Upper lobe of left lung (tissue), 4 donors: ENCODE measurements around the gene PLG.

Experiments
- EP300 ChIP-seq, 4 donors: sonication (generic); formaldehyde crosslinking; IDR thresholded peaks; one replicate each; pipeline ENCODE4 v1.5.1; 2017; ENCODE audit warnings: antibody characterized with exemption in 4 of 4, control low read depth in 2 of 4
- POLR2A ChIP-seq, 4 donors: fragments of 450-650 bp; IDR thresholded peaks; one replicate each; pipeline ENCODE4 v1.5.1; 2016 to 2017; ENCODE audit warnings: antibody characterized with exemption in 4 of 4, mild to moderate bottlenecking in 2 of 4
- TF ChIP-seq, protein P1 (sequence below), 6 experiments: fragments of 450-650 bp in 4 of 6; fragments of 200-600 bp in 2 of 6; sonication (generic) in 2 of 6; IDR thresholded peaks; one replicate each; pipeline ENCODE4 v1.5.1; 2016 to 2019; ENCODE audit warnings: antibody characterized with exemption in 6 of 6

DNA sequence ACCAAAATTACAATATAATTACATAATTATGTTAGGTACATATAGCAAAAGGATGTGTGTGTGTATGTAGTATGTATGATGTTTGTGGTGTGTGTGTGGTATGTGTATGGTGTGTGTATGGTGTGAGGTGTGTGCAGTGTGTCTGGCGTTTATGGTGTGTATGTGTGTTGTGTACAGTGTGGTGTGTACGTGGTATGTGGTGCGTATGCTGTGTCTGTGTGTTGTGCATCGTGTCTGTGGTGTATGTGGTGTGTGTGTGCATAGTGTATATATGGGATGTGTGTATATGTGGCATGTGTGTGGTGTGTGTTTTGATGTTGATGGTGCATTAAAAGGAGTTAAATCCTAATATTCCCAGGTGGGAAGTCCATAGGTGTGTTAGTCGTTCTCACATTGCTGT lies 62.8 kb downstream of the PLG start:
- TF ChIP-seq, protein P1, sequence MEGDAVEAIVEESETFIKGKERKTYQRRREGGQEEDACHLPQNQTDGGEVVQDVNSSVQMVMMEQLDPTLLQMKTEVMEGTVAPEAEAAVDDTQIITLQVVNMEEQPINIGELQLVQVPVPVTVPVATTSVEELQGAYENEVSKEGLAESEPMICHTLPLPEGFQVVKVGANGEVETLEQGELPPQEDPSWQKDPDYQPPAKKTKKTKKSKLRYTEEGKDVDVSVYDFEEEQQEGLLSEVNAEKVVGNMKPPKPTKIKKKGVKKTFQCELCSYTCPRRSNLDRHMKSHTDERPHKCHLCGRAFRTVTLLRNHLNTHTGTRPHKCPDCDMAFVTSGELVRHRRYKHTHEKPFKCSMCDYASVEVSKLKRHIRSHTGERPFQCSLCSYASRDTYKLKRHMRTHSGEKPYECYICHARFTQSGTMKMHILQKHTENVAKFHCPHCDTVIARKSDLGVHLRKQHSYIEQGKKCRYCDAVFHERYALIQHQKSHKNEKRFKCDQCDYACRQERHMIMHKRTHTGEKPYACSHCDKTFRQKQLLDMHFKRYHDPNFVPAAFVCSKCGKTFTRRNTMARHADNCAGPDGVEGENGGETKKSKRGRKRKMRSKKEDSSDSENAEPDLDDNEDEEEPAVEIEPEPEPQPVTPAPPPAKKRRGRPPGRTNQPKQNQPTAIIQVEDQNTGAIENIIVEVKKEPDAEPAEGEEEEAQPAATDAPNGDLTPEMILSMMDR (IDR thresholded peaks at IDR 0.05), result no peak
- TF ChIP-seq EP300 (IDR thresholded peaks at IDR 0.05), result no peak
- no peak for TF ChIP-seq POLR2A (IDR thresholded peaks at IDR 0.05)
